ENCODE data around the gene CHRNE.
"Not testable (repeated sequence)": the region's sequence is repeated elsewhere in the genome, so short reads cannot be mapped to it uniquely, and the experiment has no call there.

Gene CHRNE

GRCh38 chr17:4880857-4881256 lies 22.0 kb downstream of the CHRNE start:
- DNase-seq (ENCODE audit: extremely low read depth, insufficient read length): no peak
- H3K27me3 ChIP-seq (replicated peaks; ENCODE audit: control insufficient read depth, insufficient read depth, low read length): no peaks in the 10 kb centered on the region
- H3K36me3 ChIP-seq (ENCODE audit: control insufficient read depth, insufficient read depth, low read length): peaks cover 24% of the 10 kb centered on the region
- TF ChIP-seq CTCF (IDR thresholded peaks at IDR 0.05; ENCODE audit: insufficient read depth, low read length, poor library complexity, severe bottlenecking): no peak
- H3K4me3 ChIP-seq (replicated peaks; ENCODE audit: low read depth, low read length): no peak overlapping the region

- Histone ChIP-seq H3K4me3 (replicated peaks; ENCODE audit: low read depth, low read length) (no peak overlapping the region), H3K27me3 (replicated peaks; ENCODE audit: control insufficient read depth, insufficient read depth, low read length) (no peaks in the 10 kb centered on the region), H3K36me3 (ENCODE audit: control insufficient read depth, insufficient read depth, low read length) (peaks cover 13% of the 10 kb centered on the region)
- TF ChIP-seq CTCF (IDR thresholded peaks at IDR 0.05; ENCODE audit: insufficient read depth, low read length, poor library complexity, severe bottlenecking): no peak
- no peak for DNase-seq (ENCODE audit: extremely low read depth, insufficient read length)
Observed at GRCh38 chr17:4879601-4880000, 23.3 kb downstream of the CHRNE start.

- no peak for DNase-seq (ENCODE audit: extremely low read depth, insufficient read length)
- peaks cover 8% of the 10 kb centered on the region; the same call in 1 of the 2 replicates for H3K36me3 ChIP-seq (ENCODE audit: control insufficient read depth, insufficient read depth, low read length)
- H3K4me3 ChIP-seq (replicated peaks; ENCODE audit: low read depth, low read length): no peak overlapping the region
- no peaks in the 10 kb centered on the region for H3K27me3 ChIP-seq (replicated peaks; ENCODE audit: control insufficient read depth, insufficient read depth, low read length)
- no peak for TF ChIP-seq CTCF (IDR thresholded peaks at IDR 0.05; ENCODE audit: insufficient read depth, low read length, poor library complexity, severe bottlenecking)
Observed at GRCh38 chr17:4877089-4877488, 25.8 kb downstream of the CHRNE start.

- TF ChIP-seq CTCF (IDR thresholded peaks at IDR 0.05; ENCODE audit: insufficient read depth, low read length, poor library complexity, severe bottlenecking): no peak
- DNase-seq (ENCODE audit: extremely low read depth, insufficient read length): no peak
- Histone ChIP-seq H3K36me3 (ENCODE audit: control insufficient read depth, insufficient read depth, low read length) (no peaks in the 10 kb centered on the region), H3K4me3 (replicated peaks; ENCODE audit: low read depth, low read length) (no peak overlapping the region), H3K27me3 (replicated peaks; ENCODE audit: control insufficient read depth, insufficient read depth, low read length) (no peaks in the 10 kb centered on the region)
Observed at GRCh38 chr17:4872786-4873185, 30.1 kb downstream of the CHRNE start.

- H3K36me3 ChIP-seq (ENCODE audit: control insufficient read depth, insufficient read depth, low read length): no peaks in the 10 kb centered on the region
- no peak for TF ChIP-seq CTCF (IDR thresholded peaks at IDR 0.05; ENCODE audit: insufficient read depth, low read length, poor library complexity, severe bottlenecking)
- H3K27me3 ChIP-seq (replicated peaks; ENCODE audit: control insufficient read depth, insufficient read depth, low read length): no peaks in the 10 kb centered on the region
- no peak for DNase-seq (ENCODE audit: extremely low read depth, insufficient read length)
- H3K4me3 ChIP-seq (replicated peaks; ENCODE audit: low read depth, low read length): no peak overlapping the region
Observed at GRCh38 chr17:4870855-4871254, 32.0 kb downstream of the CHRNE start.

- not testable (repeated sequence) for DNase-seq (ENCODE audit: extremely low read depth, insufficient read length); H3K4me3 ChIP-seq (replicated peaks; ENCODE audit: low read depth, low read length); H3K27me3 ChIP-seq (replicated peaks; ENCODE audit: control insufficient read depth, insufficient read depth, low read length); H3K36me3 ChIP-seq (ENCODE audit: control insufficient read depth, insufficient read depth, low read length)
Observed at GRCh38 chr17:4869058-4869998, 33.6 kb downstream of the CHRNE start.

GRCh38 chr17:4867535-4867934 lies 35.4 kb downstream of the CHRNE start:
- H3K36me3 ChIP-seq (ENCODE audit: control insufficient read depth, insufficient read depth, low read length); DNase-seq (ENCODE audit: extremely low read depth, insufficient read length); H3K4me3 ChIP-seq (replicated peaks; ENCODE audit: low read depth, low read length); H3K27me3 ChIP-seq (replicated peaks; ENCODE audit: control insufficient read depth, insufficient read depth, low read length): not testable (repeated sequence)

All from GM06990 (cell line).